ENCODE measurements around the gene TNFAIP6.
A peak's percentile ranks its signal among the peaks of the same experiment; 100 is the strongest.
"Not testable (repeated sequence)": the region's sequence is repeated elsewhere in the genome, so short reads cannot be mapped to it uniquely, and the experiment has no call there.

Gene TNFAIP6

DNA sequence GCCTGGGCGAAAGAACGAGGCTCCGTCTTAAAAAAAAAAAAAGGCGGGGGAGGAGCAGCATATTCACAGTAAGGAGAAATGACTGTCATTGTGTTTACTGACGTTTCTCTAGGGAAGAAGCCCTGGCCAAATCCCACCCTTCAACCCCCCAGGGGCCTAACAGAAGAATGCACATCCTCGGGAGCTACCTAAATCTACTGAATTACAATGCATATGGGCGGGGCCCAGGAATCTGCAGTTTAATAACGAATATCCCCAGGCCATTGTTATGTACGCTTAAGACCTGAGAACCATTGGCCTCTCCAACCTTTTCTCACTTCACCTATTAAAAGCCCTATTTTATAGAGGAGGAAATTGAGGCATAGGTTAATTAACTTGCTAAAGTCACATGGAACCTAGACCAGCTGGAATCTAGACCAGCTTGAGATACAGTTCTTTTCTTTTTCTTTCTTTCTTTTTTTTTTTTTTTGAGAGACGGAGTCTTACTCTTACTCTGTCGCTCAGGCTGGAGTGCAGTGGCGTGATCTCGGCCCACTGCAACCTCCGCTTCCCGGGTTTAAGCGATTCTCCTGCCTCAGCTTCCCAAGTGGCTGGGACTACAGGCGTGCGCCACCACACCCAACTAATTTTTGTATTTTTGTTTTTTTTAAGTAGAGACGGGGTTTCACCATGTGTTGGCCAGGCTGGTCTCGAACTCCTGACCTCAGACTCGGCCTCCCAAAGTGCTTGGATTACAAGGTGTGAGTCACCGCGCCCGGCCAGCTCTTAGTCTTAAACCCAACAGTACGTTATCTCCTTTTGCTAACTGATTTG lies 51.6 kb downstream of the TNFAIP6 start:
- ChIA-PET CTCF (interaction anchor here (0.8 to 2.0 kb wide), 7 partner anchors 12 to 170 kb away, joined by 3 to 5 read pairs (median 3); no protein-coding TSS in a partner anchor), POLR2A (no interaction called here)

DNA sequence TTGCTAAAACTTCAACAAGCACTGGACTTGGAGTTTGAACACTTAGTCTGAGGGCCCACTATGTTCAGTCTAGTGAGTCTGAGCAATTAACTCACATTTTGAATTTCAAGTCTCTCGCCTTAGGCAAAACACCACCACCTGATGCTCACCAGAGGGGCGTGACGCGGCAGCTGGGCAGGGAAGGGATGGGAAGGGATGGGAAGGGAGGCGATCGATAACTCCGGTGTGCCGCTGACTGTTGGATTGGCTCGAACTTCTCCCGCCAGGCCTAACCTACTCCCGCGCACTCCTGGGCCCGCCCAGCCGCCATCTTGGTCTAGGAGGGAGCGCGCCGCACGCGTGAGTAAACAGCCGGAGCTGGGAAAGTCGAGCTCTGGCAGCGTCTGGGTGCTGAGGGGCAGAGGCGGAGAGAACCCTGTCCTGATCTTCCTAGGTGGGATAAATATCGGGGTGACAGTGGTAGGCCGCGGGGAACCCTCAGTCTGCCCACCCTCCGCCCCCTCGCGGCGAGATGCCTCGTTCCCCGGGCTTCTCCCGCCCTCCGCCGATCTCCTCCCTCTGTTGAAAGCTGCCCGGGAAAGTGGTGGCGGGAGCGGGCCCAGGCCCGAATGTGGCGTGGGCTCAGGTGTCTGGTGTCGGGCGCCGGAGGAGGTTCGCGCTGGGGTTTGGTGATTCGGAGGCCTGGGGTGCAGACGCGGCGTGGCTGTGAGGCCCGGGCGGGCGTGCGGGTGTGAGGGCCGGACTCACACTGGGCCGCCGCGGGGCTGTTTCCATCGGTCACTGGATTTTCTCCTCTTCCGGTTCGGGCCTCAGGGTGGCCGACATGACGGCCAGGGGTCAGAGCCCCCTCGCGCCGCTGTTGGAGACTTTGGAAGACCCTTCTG lies 52.5 kb downstream of the TNFAIP6 start, which contains the start of gene RIF1:
Gene RIF1, plus strand, starts transcription at position 302 of the 884 bp plus-strand sequence. Its CDS starts 522 bp downstream, at position 824.
- CTCF ChIA-PET: interaction anchor here (0.6 to 2.0 kb wide), 9 partner anchors 8 to 171 kb away, joined by 3 to 5 read pairs (median 3); no protein-coding TSS in a partner anchor
- TF ChIP-seq, protein P1, sequence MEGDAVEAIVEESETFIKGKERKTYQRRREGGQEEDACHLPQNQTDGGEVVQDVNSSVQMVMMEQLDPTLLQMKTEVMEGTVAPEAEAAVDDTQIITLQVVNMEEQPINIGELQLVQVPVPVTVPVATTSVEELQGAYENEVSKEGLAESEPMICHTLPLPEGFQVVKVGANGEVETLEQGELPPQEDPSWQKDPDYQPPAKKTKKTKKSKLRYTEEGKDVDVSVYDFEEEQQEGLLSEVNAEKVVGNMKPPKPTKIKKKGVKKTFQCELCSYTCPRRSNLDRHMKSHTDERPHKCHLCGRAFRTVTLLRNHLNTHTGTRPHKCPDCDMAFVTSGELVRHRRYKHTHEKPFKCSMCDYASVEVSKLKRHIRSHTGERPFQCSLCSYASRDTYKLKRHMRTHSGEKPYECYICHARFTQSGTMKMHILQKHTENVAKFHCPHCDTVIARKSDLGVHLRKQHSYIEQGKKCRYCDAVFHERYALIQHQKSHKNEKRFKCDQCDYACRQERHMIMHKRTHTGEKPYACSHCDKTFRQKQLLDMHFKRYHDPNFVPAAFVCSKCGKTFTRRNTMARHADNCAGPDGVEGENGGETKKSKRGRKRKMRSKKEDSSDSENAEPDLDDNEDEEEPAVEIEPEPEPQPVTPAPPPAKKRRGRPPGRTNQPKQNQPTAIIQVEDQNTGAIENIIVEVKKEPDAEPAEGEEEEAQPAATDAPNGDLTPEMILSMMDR (IDR thresholded peaks at IDR 0.05; ENCODE audit: insufficient read depth, low read length, missing control alignments): peak; percentile 81
- H3K4me3 ChIP-seq (ENCODE audit: low read depth, low read length): peak within 1 kb of the TSS; percentile 96
- POLR2A ChIA-PET: interaction anchor here (0.7 kb wide), 4 partner anchors 12 to 171 kb away, joined by 3 to 5 read pairs (median 4); partner anchors contain the start of gene RBM43
- peak; percentile 56 for DNase-seq (ENCODE audit: low read depth, low spot score)

More for the DNA sequence above, 51.6 kb downstream of the TNFAIP6 start:
- no peak for DNase-seq (ENCODE audit: low read depth, low spot score)
- TF ChIP-seq, protein P1 (IDR thresholded peaks at IDR 0.05; ENCODE audit: insufficient read depth, low read length, missing control alignments): no peak
- H3K4me3 ChIP-seq (ENCODE audit: low read depth, low read length): peak overlapping the region; percentile 96

DNA sequence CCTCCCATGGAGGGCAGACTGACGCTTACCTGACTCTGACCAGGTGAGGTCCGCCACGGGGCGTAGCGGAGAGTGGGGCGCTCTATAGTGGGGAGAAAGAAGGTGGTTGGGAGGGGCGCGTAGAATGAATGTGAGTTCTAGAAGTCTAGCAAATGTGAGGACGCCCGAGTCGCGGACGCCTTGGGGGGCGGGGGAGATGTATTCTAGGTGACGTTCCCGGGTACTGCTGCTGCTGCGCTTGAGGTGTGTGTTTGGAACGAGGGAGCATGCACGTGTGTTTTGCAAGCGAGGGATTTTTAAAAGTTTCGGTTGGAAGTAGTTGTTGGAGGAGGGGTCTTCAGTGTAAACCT lies 53.1 kb downstream of the TNFAIP6 start:
- DNase-seq (ENCODE audit: low read depth, low spot score): no peak
- H3K4me3 ChIP-seq (ENCODE audit: low read depth, low read length): peak overlapping the region; percentile 96
- ChIA-PET CTCF (interaction anchor here (0.6 to 1.6 kb wide), 5 partner anchors 8 to 172 kb away, joined by 3 to 5 read pairs (median 3); no protein-coding TSS in a partner anchor), POLR2A (interaction anchor here (0.7 kb wide), 4 partner anchors 12 to 172 kb away, joined by 3 to 5 read pairs (median 4); partner anchors contain the start of gene RBM43)
- TF ChIP-seq, protein P1 (IDR thresholded peaks at IDR 0.05; ENCODE audit: insufficient read depth, low read length, missing control alignments): no peak

DNA sequence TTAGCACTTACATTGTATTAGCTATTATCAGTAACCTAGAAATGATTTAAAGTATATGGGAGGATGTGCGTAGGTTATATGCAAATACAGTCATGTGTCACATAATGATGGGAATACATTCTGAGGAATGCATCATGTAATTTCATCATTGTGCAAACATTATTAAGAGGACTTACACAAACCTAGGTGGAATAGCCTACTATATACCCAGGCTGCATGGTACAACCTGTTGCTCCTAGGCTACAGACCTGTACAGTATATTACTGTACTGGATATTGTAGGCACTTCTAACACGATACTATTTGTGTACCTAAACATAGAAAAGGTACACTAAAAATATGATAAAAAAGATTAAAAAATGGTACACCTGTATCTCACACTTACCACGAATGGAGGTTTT lies 60.3 kb downstream of the TNFAIP6 start:
- ChIA-PET POLR2A (interaction anchor here (0.6 kb wide), 1 partner anchor 17 kb away, joined by 3 read pairs; no protein-coding TSS in a partner anchor), CTCF (interaction anchor here (0.8 to 6.8 kb wide), 2 partner anchors 7 to 20 kb away, joined by 3 to 35 read pairs; no protein-coding TSS in a partner anchor)
- no peak for DNase-seq (ENCODE audit: low read depth, low spot score)
- no peak overlapping the region for H3K4me3 ChIP-seq (ENCODE audit: low read depth, low read length)
- TF ChIP-seq, protein P1 (IDR thresholded peaks at IDR 0.05; ENCODE audit: insufficient read depth, low read length, missing control alignments): no peak

DNA sequence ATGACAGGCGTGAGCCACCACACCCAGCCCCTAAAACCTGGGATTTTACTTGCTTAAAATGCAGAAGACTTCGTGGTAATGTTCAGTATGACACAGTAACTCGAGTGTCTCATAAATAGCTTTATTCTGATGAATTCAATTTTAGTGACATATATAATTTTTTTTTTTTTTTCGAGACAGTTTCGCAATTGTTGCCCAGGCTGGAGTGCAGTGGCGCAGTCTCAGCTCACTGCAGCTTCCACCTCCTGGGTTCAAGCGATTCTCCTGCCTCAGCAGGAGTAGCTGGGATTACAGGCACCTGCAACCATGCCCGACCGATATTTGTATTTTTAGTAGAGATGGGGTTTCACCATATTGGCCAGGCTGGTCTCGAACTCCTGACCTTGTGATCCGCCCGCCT lies 64.3 kb downstream of the TNFAIP6 start:
- ChIA-PET CTCF (interaction anchor here (0.9 to 3.8 kb wide), 5 partner anchors 13 to 170 kb away, joined by 3 to 29 read pairs (median 3); no protein-coding TSS in a partner anchor), POLR2A (interaction anchor here (0.6 kb wide), 2 partner anchors 9 to 75 kb away, joined by 3 to 4 read pairs; no protein-coding TSS in a partner anchor)
- H3K4me3 ChIP-seq (ENCODE audit: low read depth, low read length); DNase-seq (ENCODE audit: low read depth, low spot score): not testable (repeated sequence)

DNA sequence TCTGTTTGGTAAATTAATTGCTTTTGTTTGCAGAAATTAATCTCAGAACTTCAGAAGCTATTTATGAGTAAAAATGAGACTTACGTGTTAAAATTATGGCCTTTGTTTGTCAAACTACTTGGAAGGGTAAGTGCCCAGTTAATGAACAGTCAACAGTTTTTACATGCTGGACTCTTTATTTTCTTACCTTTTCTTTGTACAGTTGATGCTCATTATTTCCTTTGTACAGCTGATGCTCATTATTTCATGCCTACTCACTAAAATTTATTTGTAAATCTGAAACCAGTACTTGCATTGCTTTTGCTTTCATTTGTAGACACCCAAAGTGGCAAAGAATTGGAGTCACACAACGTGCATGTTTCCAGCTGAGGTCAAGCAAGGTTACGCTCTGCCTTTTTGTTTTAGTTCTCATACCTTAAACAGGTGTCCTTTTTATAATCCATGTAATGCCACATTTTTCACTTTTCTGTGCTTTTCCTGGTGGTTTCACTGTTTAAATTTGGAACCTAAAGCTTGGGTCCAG lies 65.6 kb downstream of the TNFAIP6 start:
- DNase-seq (ENCODE audit: low read depth, low spot score): no peak
- no peak overlapping the region for H3K4me3 ChIP-seq (ENCODE audit: low read depth, low read length)
- ChIA-PET CTCF (interaction anchor here (1.2 to 3.8 kb wide), 4 partner anchors 8 to 160 kb away, joined by 3 to 29 read pairs (median 6); no protein-coding TSS in a partner anchor), POLR2A (no interaction called here)
- TF ChIP-seq, protein P1 (IDR thresholded peaks at IDR 0.05; ENCODE audit: insufficient read depth, low read length, missing control alignments): no peak
